K562 (cell line): ENCODE data around the gene SCYL1. TPM values are rescaled to one million over a fixed set of nuclear protein-coding genes. Genes with fewer than 3 reads are reported as not detected.

Source experiments
- BMI1 ChIP-seq: fragments of 150-350 bp; IDR thresholded peaks from 2 replicates; pipeline ENCODE4 v1.6.1; 2014; ENCODE audit warnings: low read length
- BRD9 ChIP-seq: fragments of 450-650 bp; IDR thresholded peaks from 2 replicates; pipeline ENCODE4 v1.6.1; 2018; ENCODE audit warnings: low read depth; ENCODE audit not compliant: partially characterized antibody
- CBFA2T3 ChIP-seq: fragments of 450-650 bp; IDR thresholded peaks from 2 replicates; pipeline ENCODE4 v1.6.1; 2017
- CBX5 ChIP-seq: IDR thresholded peaks from 2 replicates; pipeline ENCODE4 v1.6.1; 2014; ENCODE audit warnings: low read depth, borderline replicate concordance
- CTCF ChIP-seq, 3 experiments: IDR thresholded peaks in 2 of 3; conservative IDR thresholded peaks in 1 of 3; 2 replicates each; pipeline ENCODE4 v1.5.1; 2011 to 2012; ENCODE audit warnings: low read length in 3 of 3, mild to moderate bottlenecking in 3 of 3, control low read depth in 2 of 3, improper control_type of control experiment in 1 of 3, inconsistent platforms in 1 of 3, low read depth in 1 of 3, mixed read lengths in 1 of 3, moderate library complexity in 1 of 3; ENCODE audit not compliant: insufficient read depth in 2 of 3
- DMBX1 ChIP-seq: fragments of 250-450 bp; sonication (Bioruptor Pico); IDR thresholded peaks from 2 replicates; pipeline ENCODE4 v1.8.0; 2022; ENCODE audit warnings: inconsistent platforms, mild to moderate bottlenecking, moderate library complexity, borderline replicate concordance
- KLF16 ChIP-seq: IDR thresholded peaks from 2 replicates; pipeline ENCODE4 v1.6.1; 2016; ENCODE audit warnings: antibody characterized with exemption
- NBN ChIP-seq: fragments of 450-650 bp; IDR thresholded peaks from 2 replicates; pipeline ENCODE4 v1.6.1; 2016; ENCODE audit warnings: low read depth, mild to moderate bottlenecking
- NELFE ChIP-seq: IDR thresholded peaks from 2 replicates; pipeline ENCODE4 v1.6.1; 2011; ENCODE audit warnings: mild to moderate bottlenecking; ENCODE audit not compliant: insufficient read depth, insufficient read length
- RUNX1 ChIP-seq: sonication (generic); IDR thresholded peaks from 2 replicates; pipeline ENCODE4 v1.6.1; 2016; ENCODE audit warnings: antibody characterized with exemption, low read depth
- SIN3B ChIP-seq: fragments of 450-650 bp; IDR thresholded peaks from 2 replicates; pipeline ENCODE4 v1.6.1; 2017; ENCODE audit warnings: low read depth, mild to moderate bottlenecking, moderate library complexity
- VEZF1 ChIP-seq: fragments of 200-800 bp; sonication (Bioruptor generic); IDR thresholded peaks from 2 replicates; pipeline ENCODE4 v1.6.1; 2017; ENCODE audit warnings: missing genetic modification characterization, missing compliant biosample characterization
- YBX1 ChIP-seq: fragments of 450-650 bp; IDR thresholded peaks from 2 replicates; pipeline ENCODE4 v1.7.1; 2016; ENCODE audit warnings: mild to moderate bottlenecking
- ZFP30 ChIP-seq: fragments of 250-450 bp; sonication (Bioruptor Pico); IDR thresholded peaks from 2 replicates; pipeline ENCODE4 v1.8.0; 2022; ENCODE audit warnings: moderate library complexity, mild to moderate bottlenecking, inconsistent platforms, borderline replicate concordance
- ZNF146 ChIP-seq: IDR thresholded peaks from one replicate; pipeline ENCODE4 v1.6.1; 2018; ENCODE audit warnings: missing compliant biosample characterization; ENCODE audit not compliant: unreplicated experiment
- ZNF232 ChIP-seq: sonication (generic); formaldehyde crosslinking; IDR thresholded peaks from 2 replicates; pipeline ENCODE4 v1.8.0; 2022; ENCODE audit warnings: mild to moderate bottlenecking, missing genetic modification reagents
- ZNF3 ChIP-seq: fragments of 250-450 bp; sonication (Bioruptor Pico); IDR thresholded peaks from 2 replicates; pipeline ENCODE4 v1.5.0; 2021; ENCODE audit warnings: mild to moderate bottlenecking, moderate library complexity
- ZNF512 ChIP-seq: IDR thresholded peaks from 2 replicates; pipeline ENCODE4 v1.6.1; 2016; ENCODE audit warnings: missing genetic modification characterization, missing compliant biosample characterization
- ZNF592 ChIP-seq: fragments of 450-650 bp; IDR thresholded peaks from 2 replicates; pipeline ENCODE4 v1.6.1; 2017; ENCODE audit warnings: antibody characterized with exemption, mild to moderate bottlenecking
- ZNF717 ChIP-seq: fragments of 250-450 bp; sonication (Bioruptor Pico); IDR thresholded peaks from 2 replicates; pipeline ENCODE4 v1.5.0; 2021
- polyA plus RNA-seq, 8 experiments: library from polyadenylated mRNA; depleted of rRNA in 4 of 8; stranded (reverse) in 5 of 8; unstranded in 3 of 8; fragments of >200 nt; fragmentation: Nextera tagmentation in 2 of 8; fragmentation: Illumina TruSeq in 1 of 8; extraction: Ambion mirVana in 2 of 8; extraction: Trizol in 1 of 8; gene quantifications; 2 replicates each; pipeline versions ENCODE4 v1.2.1 to v1.2.3, GENCODE V29; 2011 to 2014; ENCODE audit warnings: inconsistent platforms in 1 of 8, missing spikeins in 1 of 8
- total RNA-seq, 7 experiments: library from RNA; depleted of rRNA in 6 of 7; stranded (reverse); fragments of >200 nt in 6 of 7; fragmentation: Illumina TruSeq in 2 of 7; extraction: Trizol in 2 of 7; gene quantifications; 2 replicates each; pipeline versions ENCODE4 v1.2.1 to v1.2.3, GENCODE V29; 2011 to 2021; ENCODE audit warnings: low replicate concordance in 1 of 7

Gene SCYL1
- total and polyA plus RNA-seq, 9 of the 15 experiments (the other 6 are each of a cell fraction or from before 2014, with no cell fraction given): 1.9 to 145 (median 57.6) TPM

DNA sequence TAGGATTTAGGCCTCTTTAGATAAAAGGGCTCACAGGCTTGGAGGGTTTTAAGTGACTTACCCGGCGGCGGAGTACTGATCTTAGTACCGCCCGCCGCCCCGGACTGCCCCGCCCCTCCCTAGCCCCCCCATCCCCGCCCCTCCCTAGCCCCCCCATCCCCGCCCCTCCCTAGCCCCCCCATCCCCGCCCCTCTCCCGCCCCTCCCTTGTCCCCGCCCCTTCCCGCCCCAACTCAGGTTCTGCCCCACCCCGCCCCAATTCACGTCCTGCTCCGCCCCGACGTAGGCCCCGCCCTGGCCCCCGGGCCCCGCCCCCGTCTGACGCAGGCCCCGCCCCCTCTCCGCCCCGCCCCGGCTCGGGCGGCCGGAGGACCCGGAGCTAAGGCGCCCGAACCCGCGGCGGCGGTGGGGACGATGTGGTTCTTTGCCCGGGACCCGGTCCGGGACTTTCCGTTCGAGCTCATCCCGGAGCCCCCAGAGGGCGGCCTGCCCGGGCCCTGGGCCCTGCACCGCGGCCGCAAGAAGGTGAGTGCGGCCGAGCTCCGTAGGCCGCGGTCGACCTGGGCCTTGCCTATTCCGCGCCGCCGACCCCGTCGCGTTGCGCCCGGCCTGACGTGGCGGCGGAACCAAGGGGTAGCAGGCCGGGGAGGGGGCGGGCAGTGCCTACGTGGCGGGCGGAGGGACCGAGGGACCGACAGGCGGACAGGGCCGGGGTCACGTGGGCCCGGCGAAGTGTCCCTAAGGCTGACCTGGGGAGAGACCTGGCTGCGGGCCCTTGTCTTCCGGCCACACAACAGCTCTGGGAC, at the start of gene SCYL1 (continued):
- no peak for TF ChIP-seq BRD9
- TF ChIP-seq NELFE: no peak
- no peak for TF ChIP-seq BMI1
- TF ChIP-seq CTCF (IDR thresholded peaks at IDR 0.05 in 2 of 3, conservative IDR thresholded peaks at IDR 0.05 in 1 of 3; ENCODE audit: insufficient read depth in 2 of 3, low read depth in 1 of 3, low read length in 3 of 3): no peak
- TF ChIP-seq ZNF232 (CRISPR knock-in tag): no peak
- TF ChIP-seq RUNX1: no peak
- no peak for TF ChIP-seq CBX5
- no peak for TF ChIP-seq ZNF717 (CRISPR knock-in tag)
- no peak for TF ChIP-seq ZNF3 (CRISPR knock-in tag)
- no peak for TF ChIP-seq DMBX1 (CRISPR knock-in tag)
- TF ChIP-seq ZNF512 (tag): no peak
- no peak for TF ChIP-seq NBN
- TF ChIP-seq YBX1: no peak
- TF ChIP-seq ZNF592: peak; percentile 34; the same call in 1 of the 2 replicates
- TF ChIP-seq KLF16: no peak
- TF ChIP-seq VEZF1 (CRISPR knock-in tag): peak; percentile 98
- TF ChIP-seq CBFA2T3: no peak
- TF ChIP-seq ZNF146 (CRISPR knock-in tag): no peak
- TF ChIP-seq SIN3B: peak; percentile 50; the same call in 1 of the 2 replicates
- TF ChIP-seq ZFP30 (CRISPR knock-in tag): no peak
